Activated CD8-positive, alpha-beta T cell treated with anti-CD3 and anti-CD28 coated beads, Interleukin-2, amount 10 ng/mL, durations not matched to agents 7 days and 5 days (primary cell): ENCODE results near the gene RAB39B. TPM values are rescaled to one million over a fixed set of nuclear protein-coding genes. Genes with fewer than 3 reads are reported as not detected.

Source experiments
- ATAC-seq: fragments of 150-1000 bp; cut with Tn5 transposase; one replicate; pipeline ENCODE4 v1.10.0; 2021; ENCODE audit warnings: moderate library complexity
- CTCF ChIA-PET: fragments of 350-600 bp; sonication (Branson Sonifier 250); formaldehyde crosslinking; loops from one replicate; lab custom pipeline; 2021; ENCODE audit warnings: antibody characterized with exemption; lab: Charles Lee
- POLR2A ChIA-PET: fragments of 350-600 bp; sonication (Branson Sonifier 250); formaldehyde crosslinking; loops from one replicate; lab custom pipeline; 2021; ENCODE audit warnings: antibody characterized with exemption; lab: Charles Lee
- DNase-seq: peaks from one replicate; pipeline ENCODE4 v3.0.0-alpha.2; 2020
- H3K27ac Mint-ChIP-seq: one replicate; pipeline ENCODE4 v1.8.0; 2021; ENCODE audit warnings: mild to moderate bottlenecking, mixed read lengths
- H3K27me3 Mint-ChIP-seq: one replicate; pipeline ENCODE4 v1.8.0; 2021; ENCODE audit warnings: low read depth, mixed read lengths
- H3K36me3 Mint-ChIP-seq: one replicate; pipeline ENCODE4 v1.8.0; 2021; ENCODE audit warnings: low read depth, mixed read lengths
- H3K4me1 Mint-ChIP-seq: one replicate; pipeline ENCODE4 v1.8.0; 2021; ENCODE audit warnings: low read depth, mixed read lengths
- H3K4me3 Mint-ChIP-seq: one replicate; pipeline ENCODE4 v1.8.0; 2021; ENCODE audit warnings: mild to moderate bottlenecking, mixed read lengths
- H3K9me3 Mint-ChIP-seq: one replicate; pipeline ENCODE4 v1.8.0; 2022; ENCODE audit warnings: mixed read lengths; ENCODE audit not compliant: insufficient read depth
- total RNA-seq, 2 experiments: library from RNA; stranded (reverse); gene quantifications; one replicate each; pipeline ENCODE4 v1.2.3, GENCODE V29; 2021

Gene RAB39B
- total RNA-seq, 2 experiments from 2014 or later = 7.2 to 7.5 TPM

DNA sequence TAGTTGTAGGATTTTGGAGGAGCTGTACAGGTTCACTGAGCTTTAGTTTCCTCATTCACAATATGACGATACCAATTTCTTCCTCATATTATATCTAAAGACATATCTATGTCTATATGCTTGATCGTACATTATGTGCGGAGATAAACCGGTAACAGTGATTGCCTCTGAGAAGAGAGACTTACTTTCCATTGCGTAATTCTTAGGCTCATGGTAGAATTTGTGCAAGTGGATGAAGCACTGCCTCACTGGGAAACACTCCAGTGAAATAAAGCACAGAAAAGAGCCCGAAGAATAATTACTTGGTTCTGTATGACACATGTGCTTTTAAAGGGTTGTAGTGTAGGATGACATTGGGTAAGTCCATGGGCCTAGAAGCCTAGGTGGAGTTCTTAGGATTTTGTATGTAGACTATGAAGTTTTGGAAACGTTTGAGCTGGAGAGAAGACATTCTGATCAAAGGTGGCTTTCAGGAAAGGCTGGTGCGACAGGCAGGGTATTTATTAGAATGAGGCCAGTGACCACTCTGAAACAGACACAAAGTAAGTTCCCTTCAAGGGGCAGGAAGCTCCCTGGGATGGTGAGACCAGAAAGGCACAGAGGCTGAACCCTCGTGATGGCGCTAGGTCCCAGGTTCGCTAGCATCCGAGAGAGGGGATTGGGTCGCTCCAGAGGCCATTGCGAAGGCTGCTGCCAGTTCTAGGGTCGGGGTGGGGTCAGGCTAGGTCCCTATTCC is 48.7 kb downstream of the RAB39B start:
- DNase-seq (no peak), ATAC-seq (peak; percentile 38)
- peaks cover 18% of the 10 kb centered on the region for H3K4me1 Mint-ChIP-seq
- no peaks in the 10 kb centered on the region for H3K9me3 Mint-ChIP-seq
- CTCF ChIA-PET = interaction anchor here (1.3 to 2.1 kb wide), 5 partner anchors 10 to 298 kb away, joined by 3 to 12 read pairs (median 8); no protein-coding TSS in a partner anchor
- POLR2A ChIA-PET = no interaction called here
- peaks cover 6% of the 10 kb centered on the region for H3K36me3 Mint-ChIP-seq
- H3K27me3 Mint-ChIP-seq = no peaks in the 10 kb centered on the region
- peak overlapping the region; percentile 95 for H3K4me3 Mint-ChIP-seq
- H3K27ac Mint-ChIP-seq = peak overlapping the region; percentile 90

DNA sequence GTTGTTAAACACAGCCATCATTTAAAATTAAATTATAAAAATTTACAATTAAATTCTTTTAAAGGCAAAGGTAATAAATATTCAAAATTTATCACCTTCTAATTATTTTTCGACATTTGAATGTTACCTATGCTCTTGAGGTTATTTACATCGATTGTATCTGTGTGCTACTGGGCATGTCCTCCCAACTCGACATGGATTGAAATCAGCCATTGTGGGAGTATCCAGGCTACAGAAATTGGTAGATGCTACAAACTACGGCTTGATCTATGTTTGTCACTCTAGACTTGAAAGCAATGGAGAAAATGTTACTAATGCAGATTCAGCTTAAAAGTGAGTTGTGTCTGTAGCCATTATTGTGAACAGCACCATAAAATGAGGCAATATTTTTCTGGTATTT is 50.6 kb downstream of the RAB39B start:
- peaks cover 15% of the 10 kb centered on the region for H3K4me1 Mint-ChIP-seq

DNA sequence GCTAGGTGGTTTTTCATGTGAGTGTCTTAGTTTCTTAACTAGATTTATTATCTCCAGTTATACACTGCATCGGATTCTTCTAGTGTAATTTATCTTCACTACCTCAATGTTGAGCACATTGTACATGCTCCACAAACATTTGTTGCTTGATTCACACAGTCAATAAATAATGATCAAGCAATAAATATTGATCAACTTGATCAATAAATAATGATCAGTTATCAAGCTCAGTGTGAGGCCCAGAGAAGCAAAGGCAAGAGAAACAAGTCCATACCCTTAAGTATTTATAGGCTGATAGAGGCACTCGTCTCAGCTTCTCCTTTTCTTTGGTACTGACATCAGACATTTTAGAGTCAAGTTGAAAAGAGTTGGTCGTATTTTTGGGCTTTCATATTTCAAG is 53.1 kb downstream of the RAB39B start:
- CTCF ChIA-PET = no interaction called here
- DNase-seq (no peak), ATAC-seq (no peak)
- no peaks in the 10 kb centered on the region for H3K9me3 Mint-ChIP-seq
- POLR2A ChIA-PET = no interaction called here
- peaks cover 2% of the 10 kb centered on the region for H3K4me1 Mint-ChIP-seq
- H3K27ac Mint-ChIP-seq = no peak overlapping the region
- no peaks in the 10 kb centered on the region for H3K27me3 Mint-ChIP-seq
- no peak overlapping the region for H3K4me3 Mint-ChIP-seq
- no peaks in the 10 kb centered on the region for H3K36me3 Mint-ChIP-seq

More for the DNA sequence above, 50.6 kb downstream of the RAB39B start:
- DNase-seq (no peak), ATAC-seq (no peak)
- ChIA-PET CTCF (interaction anchor here (1.4 kb wide), 1 partner anchor 296 kb away, joined by 4 read pairs; no protein-coding TSS in a partner anchor), POLR2A (no interaction called here)
- no peak overlapping the region for H3K4me3 Mint-ChIP-seq
- H3K27ac Mint-ChIP-seq = no peak overlapping the region
- H3K36me3 Mint-ChIP-seq = peaks cover 4% of the 10 kb centered on the region
- H3K27me3 Mint-ChIP-seq = no peaks in the 10 kb centered on the region
- H3K9me3 Mint-ChIP-seq = no peaks in the 10 kb centered on the region

Other genes with a start within 250 kb of the RAB39B start
- 1 to 10 TPM; 4.1 to 4.2 TPM for gene F8, start 241.8 kb downstream of the RAB39B start, total RNA-seq
- 10 to 100 TPM; 49.3 to 51.7 TPM for gene FUNDC2, start 237.6 kb downstream of the RAB39B start, total RNA-seq
- 1 to 10 TPM; 4.1 to 5.6 TPM for gene CMC4, start 193.4 kb downstream of the RAB39B start, total RNA-seq
- gene MTCP1, start 193.4 kb downstream of the RAB39B start, total RNA-seq = 10 to 100 TPM; 20.2 to 21.4 TPM
- 10 to 100 TPM; 32.8 to 33.5 TPM for gene BRCC3, start 193.0 kb downstream of the RAB39B start, total RNA-seq
- 10 to 100 TPM; 64.2 to 65.1 TPM for gene VBP1, start 48.0 kb downstream of the RAB39B start, total RNA-seq
- under 1 TPM in 1 of 2 experiments, not detected in 1; 0.16 TPM for gene CLIC2, start 70.1 kb upstream of the RAB39B start, total RNA-seq
- not detected for gene F8A2, start 117.6 kb upstream of the RAB39B start, total RNA-seq
- gene F8A3, start 194.1 kb upstream of the RAB39B start, total RNA-seq = 10 to 100 TPM in 1 of 2 experiments, 1 to 10 TPM in 1; 9.3 to 10.8 TPM